Activated CD8-positive, alpha-beta T cell treated with anti-CD3 and anti-CD28 coated beads for 36 hours (primary cell): ENCODE data around the gene CCDC175. TPM values are rescaled to one million over a fixed set of nuclear protein-coding genes. Genes with fewer than 3 reads are reported as not detected.

Experiments
- ATAC-seq: fragments of 200-7000 bp; cut with Tn5 transposase; one replicate; pipeline ENCODE4 v1.10.0; 2021; ENCODE audit warnings: mild to moderate bottlenecking, moderate library complexity
- CTCF ChIA-PET: fragments of 350-600 bp; sonication (Branson Sonifier 250); formaldehyde crosslinking; loops from one replicate; lab custom pipeline; 2021; ENCODE audit warnings: antibody characterized with exemption; lab: Charles Lee
- POLR2A ChIA-PET: fragments of 350-600 bp; sonication (Branson Sonifier 250); formaldehyde crosslinking; loops from one replicate; lab custom pipeline; 2021; ENCODE audit warnings: antibody characterized with exemption; lab: Charles Lee
- DNase-seq: peaks from one replicate; pipeline ENCODE4 v3.0.0-alpha.2; 2020
- H3K27ac Mint-ChIP-seq: one replicate; pipeline ENCODE4 v1.8.0; 2021; ENCODE audit warnings: mild to moderate bottlenecking, mixed read lengths
- H3K27me3 Mint-ChIP-seq: one replicate; pipeline ENCODE4 v1.8.0; 2021; ENCODE audit warnings: mixed read lengths
- H3K36me3 Mint-ChIP-seq: one replicate; pipeline ENCODE4 v1.8.0; 2021; ENCODE audit warnings: low read depth, mixed read lengths
- H3K4me1 Mint-ChIP-seq: one replicate; pipeline ENCODE4 v1.8.0; 2021; ENCODE audit warnings: low read depth, mixed read lengths
- H3K4me3 Mint-ChIP-seq: one replicate; pipeline ENCODE4 v1.8.0; 2021; ENCODE audit warnings: mild to moderate bottlenecking, moderate library complexity, mixed read lengths
- H3K9me3 Mint-ChIP-seq: one replicate; pipeline ENCODE4 v1.8.0; 2021; ENCODE audit warnings: mixed read lengths
- intact Hi-C: fragments of 100-400 bp; cut with micrococcal nuclease; formaldehyde crosslinking; loops from one replicate; pipeline ENCODE4 v1.10.0; 2022
- total RNA-seq, 2 experiments: library from RNA; stranded (reverse); gene quantifications; one replicate each; pipeline ENCODE4 v1.2.3, GENCODE V29; 2021
- TF ChIP-seq, protein P1 (sequence below): fragments of 200-600 bp; IDR thresholded peaks from one replicate; pipeline ENCODE4 v1.8.0; 2022; ENCODE audit warnings: antibody characterized with exemption, mild to moderate bottlenecking

Gene CCDC175
- total RNA-seq, 2 experiments from 2014 or later = not detected

DNA sequence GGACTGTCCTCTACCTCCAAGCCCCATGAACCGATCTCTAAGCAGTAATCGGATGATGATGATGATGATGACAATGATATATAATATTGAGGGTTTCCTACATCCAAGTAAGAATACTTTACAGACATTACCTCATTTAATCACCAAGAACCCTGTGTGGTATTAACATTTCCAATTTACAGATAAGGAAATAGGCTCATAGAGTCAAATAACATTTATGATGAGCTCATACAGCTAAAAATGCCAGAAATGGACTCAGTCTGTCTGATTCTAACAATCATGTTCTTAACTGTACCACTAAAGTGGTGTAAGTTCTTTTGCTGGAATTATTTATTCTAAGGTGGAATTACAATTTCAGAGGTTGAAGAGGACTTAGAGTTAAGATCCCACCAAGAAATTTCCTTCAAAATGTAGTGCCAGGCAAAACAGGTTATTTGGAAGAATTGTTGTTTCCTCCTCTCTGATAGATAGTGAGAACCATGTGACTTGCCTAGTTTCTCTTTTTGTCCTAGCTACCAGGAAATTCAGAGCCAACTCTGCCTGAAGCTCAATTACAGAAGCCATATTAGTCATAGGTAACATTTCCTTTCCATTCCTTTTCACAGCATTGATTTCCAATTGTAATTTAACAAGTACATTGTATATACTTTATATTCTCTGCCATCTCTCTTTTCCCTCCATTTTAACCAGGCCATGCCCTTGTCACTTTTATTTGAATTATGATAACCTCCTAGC lies 23.8 kb upstream of the CCDC175 start:
- no peak for ATAC-seq
- H3K4me1 Mint-ChIP-seq = no peaks in the 10 kb centered on the region
- no peak overlapping the region for H3K4me3 Mint-ChIP-seq
- TF ChIP-seq, protein P1, sequence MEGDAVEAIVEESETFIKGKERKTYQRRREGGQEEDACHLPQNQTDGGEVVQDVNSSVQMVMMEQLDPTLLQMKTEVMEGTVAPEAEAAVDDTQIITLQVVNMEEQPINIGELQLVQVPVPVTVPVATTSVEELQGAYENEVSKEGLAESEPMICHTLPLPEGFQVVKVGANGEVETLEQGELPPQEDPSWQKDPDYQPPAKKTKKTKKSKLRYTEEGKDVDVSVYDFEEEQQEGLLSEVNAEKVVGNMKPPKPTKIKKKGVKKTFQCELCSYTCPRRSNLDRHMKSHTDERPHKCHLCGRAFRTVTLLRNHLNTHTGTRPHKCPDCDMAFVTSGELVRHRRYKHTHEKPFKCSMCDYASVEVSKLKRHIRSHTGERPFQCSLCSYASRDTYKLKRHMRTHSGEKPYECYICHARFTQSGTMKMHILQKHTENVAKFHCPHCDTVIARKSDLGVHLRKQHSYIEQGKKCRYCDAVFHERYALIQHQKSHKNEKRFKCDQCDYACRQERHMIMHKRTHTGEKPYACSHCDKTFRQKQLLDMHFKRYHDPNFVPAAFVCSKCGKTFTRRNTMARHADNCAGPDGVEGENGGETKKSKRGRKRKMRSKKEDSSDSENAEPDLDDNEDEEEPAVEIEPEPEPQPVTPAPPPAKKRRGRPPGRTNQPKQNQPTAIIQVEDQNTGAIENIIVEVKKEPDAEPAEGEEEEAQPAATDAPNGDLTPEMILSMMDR = no peak
- H3K9me3 Mint-ChIP-seq = no peaks in the 10 kb centered on the region
- intact Hi-C loops = no loop called here
- H3K27ac Mint-ChIP-seq = no peak overlapping the region
- no peaks in the 10 kb centered on the region for H3K36me3 Mint-ChIP-seq
- ChIA-PET CTCF (interaction anchor here (0.9 to 1.2 kb wide), 3 partner anchors 15 to 32 kb away, joined by 4 read pairs; partner anchors contain the start of gene CCDC175), POLR2A (no interaction called here)
- peaks cover 14% of the 10 kb centered on the region for H3K27me3 Mint-ChIP-seq
- DNase-seq = no peak

DNA sequence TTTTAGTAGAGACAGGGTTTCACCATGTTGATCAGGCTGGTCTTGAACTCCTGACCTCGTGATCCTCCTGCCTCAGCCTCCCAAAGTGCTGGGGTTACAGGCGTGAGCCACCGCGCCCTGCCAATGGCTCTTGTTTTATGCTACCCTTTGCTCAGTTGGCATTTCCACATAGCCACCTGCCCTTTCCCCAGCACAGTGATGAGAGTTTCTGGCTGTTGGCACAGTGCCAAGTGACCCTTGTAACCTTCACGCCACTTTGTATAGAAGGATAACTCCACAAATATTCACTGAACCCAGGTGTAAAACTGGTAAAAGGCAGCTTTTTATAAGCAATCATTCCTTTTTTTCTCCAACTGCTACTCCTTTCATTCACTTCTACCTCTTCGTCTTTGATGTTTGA lies 18.5 kb upstream of the CCDC175 start:
- Mint-ChIP-seq H3K36me3 (no peaks in the 10 kb centered on the region), H3K27ac (no peak overlapping the region), H3K9me3 (peaks cover 3% of the 10 kb centered on the region), H3K4me1 (no peaks in the 10 kb centered on the region), H3K4me3 (no peak overlapping the region), H3K27me3 (peaks cover 15% of the 10 kb centered on the region)
- DNase-seq = no peak
- ChIA-PET CTCF (interaction anchor here (1.4 to 1.5 kb wide), 2 partner anchors 11 to 18 kb away, joined by 3 to 5 read pairs; partner anchors contain the start of gene CCDC175), POLR2A (no interaction called here)
- intact Hi-C loops = no loop called here
- ATAC-seq = no peak
- TF ChIP-seq, protein P1 = no peak

DNA sequence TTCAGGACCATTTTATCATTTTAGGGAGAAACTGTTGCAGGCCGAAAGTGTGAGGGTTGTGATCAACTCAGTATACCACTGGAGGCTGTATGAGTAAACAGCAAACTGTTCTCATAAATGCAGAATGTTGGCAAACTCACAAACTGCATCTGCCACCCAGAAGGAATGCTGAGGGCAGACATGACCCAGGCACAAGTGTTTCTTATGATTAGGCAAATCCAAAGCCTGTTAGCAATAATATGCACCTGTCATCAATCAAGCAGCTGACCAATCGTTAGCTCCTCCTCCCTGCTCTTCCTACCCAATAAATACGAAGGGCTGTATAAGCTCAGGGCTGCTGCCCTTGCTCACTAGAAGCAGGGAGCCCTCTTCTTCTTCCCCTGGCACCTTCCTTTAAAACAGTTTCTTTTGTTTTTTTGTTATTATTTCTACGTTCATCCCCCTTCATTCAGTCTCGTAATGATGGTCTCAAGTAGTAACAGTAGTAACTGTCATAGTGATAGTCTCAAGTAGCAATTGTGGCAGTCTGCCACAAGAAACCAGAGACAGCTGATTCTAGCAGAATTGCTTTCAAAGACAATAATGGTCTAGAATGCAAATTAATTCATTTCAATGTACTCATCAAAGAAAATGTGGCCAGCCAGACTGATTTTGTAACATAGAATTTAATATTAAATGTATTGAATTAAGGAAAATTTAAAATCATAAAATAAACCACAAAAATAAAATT lies 15.2 kb upstream of the CCDC175 start:
- no peaks in the 10 kb centered on the region for H3K36me3 Mint-ChIP-seq
- H3K4me1 Mint-ChIP-seq = peaks cover 2% of the 10 kb centered on the region
- intact Hi-C loops = no loop called here
- no peak for DNase-seq
- TF ChIP-seq, protein P1 = no peak
- ChIA-PET POLR2A (no interaction called here), CTCF (interaction anchor here (1.5 kb wide), 1 partner anchor 15 kb away, joined by 6 read pairs; the partner anchor contains the start of gene CCDC175)
- H3K9me3 Mint-ChIP-seq = peaks cover 3% of the 10 kb centered on the region
- peaks cover 4% of the 10 kb centered on the region for H3K27me3 Mint-ChIP-seq
- no peak overlapping the region for H3K4me3 Mint-ChIP-seq
- H3K27ac Mint-ChIP-seq = no peak overlapping the region
- no peak for ATAC-seq

DNA sequence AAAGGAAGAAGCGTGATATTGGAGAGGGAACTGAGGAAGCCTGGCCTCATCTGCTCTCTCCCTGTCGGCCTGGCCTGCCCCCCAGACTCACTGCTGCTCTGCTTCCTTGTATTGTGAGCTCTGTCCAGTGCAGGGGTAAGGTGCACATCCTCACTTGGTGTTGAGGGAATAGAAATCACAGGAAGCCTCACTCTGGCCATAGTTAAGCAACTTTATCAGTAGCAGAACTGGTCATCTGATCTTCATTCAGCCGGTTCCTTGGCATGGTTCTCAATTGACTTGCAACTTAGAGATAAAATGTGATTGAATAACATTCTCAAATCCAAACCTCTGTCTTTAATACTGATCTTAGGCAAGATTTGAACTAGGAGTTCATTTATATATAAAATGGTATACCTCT lies 11.5 kb upstream of the CCDC175 start:
- ATAC-seq = no peak
- H3K4me1 Mint-ChIP-seq = peaks cover 6% of the 10 kb centered on the region
- CTCF ChIA-PET = interaction anchor here (1.0 kb wide), 1 partner anchor 12 kb away, joined by 3 read pairs; the partner anchor contains the start of gene CCDC175
- H3K36me3 Mint-ChIP-seq = no peaks in the 10 kb centered on the region
- H3K4me3 Mint-ChIP-seq = no peak overlapping the region
- TF ChIP-seq, protein P1 = no peak
- POLR2A ChIA-PET = no interaction called here
- H3K27ac Mint-ChIP-seq = no peak overlapping the region
- DNase-seq = no peak
- H3K9me3 Mint-ChIP-seq = peaks cover 3% of the 10 kb centered on the region
- no peaks in the 10 kb centered on the region for H3K27me3 Mint-ChIP-seq
- intact Hi-C loops = no loop called here
